ENCODE measurements around the gene INHBE.

Gene INHBE

GRCh38 chr12:57465030-57465746, 10.1 kb downstream of the INHBE start:
- Histone ChIP-seq H3K4me2 (ENCODE audit: low read length) (no peak overlapping the region), H3K9ac (ENCODE audit: low read length) (no peak overlapping the region), H3K4me3 (ENCODE audit: low read depth, low read length, poor library complexity, severe bottlenecking) (no peak overlapping the region), H3F3A (ENCODE audit: insufficient read depth, low read length) (no peaks in the 10 kb centered on the region), H3K4me1 (ENCODE audit: insufficient read depth, low read length, severe bottlenecking) (peaks cover 24% of the 10 kb centered on the region), H3K79me2 (ENCODE audit: insufficient read depth, low read length) (no peaks in the 10 kb centered on the region), H3K27me3 (ENCODE audit: insufficient read depth, low read length) (peaks cover 7% of the 10 kb centered on the region; the same call in 1 of the 2 replicates), H3K9me3 (ENCODE audit: low read length) (no peaks in the 10 kb centered on the region), H3K36me3 (ENCODE audit: insufficient read depth, low read length) (no peaks in the 10 kb centered on the region), H3K9me2 (ENCODE audit: low read depth, low read length) (no peaks in the 10 kb centered on the region), H3K27ac (ENCODE audit: low read depth, low read length, poor library complexity, severe bottlenecking) (no peak overlapping the region), H2AFZ (ENCODE audit: low read length) (no peak overlapping the region), H4K20me1 (ENCODE audit: insufficient read depth, low read length) (no peaks in the 10 kb centered on the region)
- no peak for TF ChIP-seq EZH2 (IDR thresholded peaks at IDR 0.05; ENCODE audit: borderline replicate concordance, low read length)
- no peak for TF ChIP-seq CTCF (IDR thresholded peaks at IDR 0.05; ENCODE audit: low read length)

GRCh38 chr12:57465747-57466505, 10.8 kb downstream of the INHBE start:
- H3K36me3 ChIP-seq (ENCODE audit: insufficient read depth, low read length), result no peaks in the 10 kb centered on the region
- H3K4me1 ChIP-seq (ENCODE audit: insufficient read depth, low read length, severe bottlenecking), result peaks cover 17% of the 10 kb centered on the region
- H3K79me2 ChIP-seq (ENCODE audit: insufficient read depth, low read length), result no peaks in the 10 kb centered on the region
- no peaks in the 10 kb centered on the region for H4K20me1 ChIP-seq (ENCODE audit: insufficient read depth, low read length)
- no peak for TF ChIP-seq CTCF (IDR thresholded peaks at IDR 0.05; ENCODE audit: low read length)
- no peak for TF ChIP-seq EZH2 (IDR thresholded peaks at IDR 0.05; ENCODE audit: borderline replicate concordance, low read length)
- no peaks in the 10 kb centered on the region for H3K9me3 ChIP-seq (ENCODE audit: low read length)
- no peaks in the 10 kb centered on the region for H3F3A ChIP-seq (ENCODE audit: insufficient read depth, low read length)
- no peak overlapping the region for H3K4me3 ChIP-seq (ENCODE audit: low read depth, low read length, poor library complexity, severe bottlenecking)
- no peak overlapping the region for H2AFZ ChIP-seq (ENCODE audit: low read length)
- no peak overlapping the region for H3K9ac ChIP-seq (ENCODE audit: low read length)
- no peak overlapping the region for H3K27ac ChIP-seq (ENCODE audit: low read depth, low read length, poor library complexity, severe bottlenecking)
- H3K27me3 ChIP-seq (ENCODE audit: insufficient read depth, low read length), result peaks cover 7% of the 10 kb centered on the region; the same call in 1 of the 2 replicates
- H3K9me2 ChIP-seq (ENCODE audit: low read depth, low read length), result no peaks in the 10 kb centered on the region
- no peak overlapping the region for H3K4me2 ChIP-seq (ENCODE audit: low read length)

GRCh38 chr12:57467212-57467874, 12.2 kb downstream of the INHBE start:
- Histone ChIP-seq H3K4me1 (ENCODE audit: insufficient read depth, low read length, severe bottlenecking) (peaks cover 6% of the 10 kb centered on the region), H3K9ac (ENCODE audit: low read length) (no peak overlapping the region), H2AFZ (ENCODE audit: low read length) (no peak overlapping the region), H3F3A (ENCODE audit: insufficient read depth, low read length) (no peaks in the 10 kb centered on the region), H3K27ac (ENCODE audit: low read depth, low read length, poor library complexity, severe bottlenecking) (no peak overlapping the region), H3K4me3 (ENCODE audit: low read depth, low read length, poor library complexity, severe bottlenecking) (no peak overlapping the region), H3K9me3 (ENCODE audit: low read length) (no peaks in the 10 kb centered on the region), H3K27me3 (ENCODE audit: insufficient read depth, low read length) (peaks cover 7% of the 10 kb centered on the region; the same call in 1 of the 2 replicates), H3K36me3 (ENCODE audit: insufficient read depth, low read length) (no peaks in the 10 kb centered on the region; the same call in 1 of the 2 replicates), H3K79me2 (ENCODE audit: insufficient read depth, low read length) (no peaks in the 10 kb centered on the region), H3K4me2 (ENCODE audit: low read length) (no peak overlapping the region), H3K9me2 (ENCODE audit: low read depth, low read length) (no peaks in the 10 kb centered on the region), H4K20me1 (ENCODE audit: insufficient read depth, low read length) (no peaks in the 10 kb centered on the region)
- no peak for TF ChIP-seq EZH2 (IDR thresholded peaks at IDR 0.05; ENCODE audit: borderline replicate concordance, low read length)
- no peak for TF ChIP-seq CTCF (IDR thresholded peaks at IDR 0.05; ENCODE audit: low read length)
